Erythroblast (primary cell): ENCODE results near the gene ASIC3.

Experiments
- DNase-seq, 2 experiments: peaks; one replicate each; lab custom pipeline; 2025; lab: John Stamatoyannopoulos, UW
- GATA1 ChIP-seq: IDR thresholded peaks from 2 replicates; pipeline ENCODE4 v1.6.1; 2011; ENCODE audit warnings: low read depth, mild to moderate bottlenecking, control low read depth, low read length, moderate library complexity
- POLR2A ChIP-seq: IDR thresholded peaks from 2 replicates; pipeline ENCODE4 v1.6.1; 2011; ENCODE audit warnings: mild to moderate bottlenecking, low read length

ASIC3 gene

DNA sequence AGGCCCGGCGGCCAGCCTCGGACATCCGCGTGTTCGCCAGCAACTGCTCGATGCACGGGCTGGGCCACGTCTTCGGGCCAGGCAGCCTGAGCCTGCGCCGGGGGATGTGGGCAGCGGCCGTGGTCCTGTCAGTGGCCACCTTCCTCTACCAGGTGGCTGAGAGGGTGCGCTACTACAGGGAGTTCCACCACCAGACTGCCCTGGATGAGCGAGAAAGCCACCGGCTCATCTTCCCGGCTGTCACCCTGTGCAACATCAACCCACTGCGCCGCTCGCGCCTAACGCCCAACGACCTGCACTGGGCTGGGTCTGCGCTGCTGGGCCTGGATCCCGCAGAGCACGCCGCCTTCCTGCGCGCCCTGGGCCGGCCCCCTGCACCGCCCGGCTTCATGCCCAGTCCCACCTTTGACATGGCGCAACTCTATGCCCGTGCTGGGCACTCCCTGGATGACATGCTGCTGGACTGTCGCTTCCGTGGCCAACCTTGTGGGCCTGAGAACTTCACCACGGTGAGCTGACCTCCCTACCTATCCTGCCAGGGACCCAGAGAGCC lies 656 bp downstream of the ASIC3 start:
- TF ChIP-seq GATA1: no peak
- no peak for TF ChIP-seq POLR2A
- DNase-seq: no peak

DNA sequence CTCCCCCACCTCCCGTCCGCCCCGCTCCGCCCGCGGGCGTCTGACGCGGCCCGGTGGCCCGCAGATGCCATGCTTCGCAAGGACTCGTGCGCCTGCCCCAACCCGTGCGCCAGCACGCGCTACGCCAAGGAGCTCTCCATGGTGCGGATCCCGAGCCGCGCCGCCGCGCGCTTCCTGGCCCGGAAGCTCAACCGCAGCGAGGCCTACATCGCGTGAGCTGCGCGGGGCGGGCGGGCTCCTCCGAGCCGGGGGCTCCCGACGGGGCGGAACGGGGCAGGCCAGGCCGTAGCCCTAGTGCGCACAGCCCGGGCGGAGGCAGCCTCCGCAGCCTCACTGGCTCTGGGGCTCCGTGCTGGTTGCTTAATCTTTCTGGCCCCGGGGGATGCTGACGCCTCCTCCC lies 2.8 kb downstream of the ASIC3 start:
- TF ChIP-seq POLR2A (no peak), GATA1 (no peak)
- DNase-seq: peak; percentile 69 to 76

DNA sequence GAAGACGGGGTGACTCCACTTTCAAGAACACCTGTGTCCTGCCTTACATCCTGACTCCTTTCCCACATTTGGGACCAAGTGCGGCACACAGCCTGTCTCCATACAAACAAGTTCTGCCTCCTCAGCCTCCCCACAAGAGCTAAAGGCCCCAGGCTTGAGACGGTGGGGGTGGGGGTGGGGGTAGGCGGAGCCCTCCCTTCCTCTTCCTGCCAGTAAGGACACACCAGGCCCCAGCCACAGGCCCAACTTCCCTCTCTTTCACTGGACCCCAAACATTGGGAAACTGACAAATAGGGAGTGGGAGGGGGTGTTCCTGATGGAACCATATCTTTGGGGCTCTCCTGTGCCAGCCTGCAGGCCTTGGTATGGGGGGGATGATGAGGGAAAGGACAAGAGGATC lies 4.8 kb downstream of the ASIC3 start:
- TF ChIP-seq POLR2A: no peak
- no peak for DNase-seq

DNA sequence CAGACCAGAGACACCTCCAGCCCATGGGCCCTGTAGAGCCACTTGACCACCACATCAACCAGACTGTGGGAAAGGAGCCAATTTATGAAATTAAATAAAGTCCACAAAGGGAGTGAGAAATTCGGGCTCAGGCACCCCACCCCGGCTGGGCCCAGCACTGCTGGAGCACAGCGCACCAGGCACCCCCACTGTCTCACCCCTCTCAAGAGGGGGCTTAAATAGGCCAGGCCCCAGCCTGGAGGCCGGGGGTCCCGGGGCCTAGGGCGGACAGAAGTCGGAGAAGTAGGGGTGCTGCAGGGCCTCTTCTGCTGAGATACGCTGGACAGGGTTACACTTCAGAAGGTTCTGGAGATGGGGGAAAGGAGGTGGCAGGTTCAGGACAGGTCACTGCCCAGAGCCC lies 5.4 kb downstream of the ASIC3 start:
- TF ChIP-seq POLR2A (no peak), GATA1 (no peak)
- DNase-seq: no peak

GRCh38 chr7:151056283-151056665 lies 7.9 kb downstream of the ASIC3 start:
- no peak for TF ChIP-seq POLR2A
- TF ChIP-seq GATA1: no peak
- DNase-seq: no peak

DNA sequence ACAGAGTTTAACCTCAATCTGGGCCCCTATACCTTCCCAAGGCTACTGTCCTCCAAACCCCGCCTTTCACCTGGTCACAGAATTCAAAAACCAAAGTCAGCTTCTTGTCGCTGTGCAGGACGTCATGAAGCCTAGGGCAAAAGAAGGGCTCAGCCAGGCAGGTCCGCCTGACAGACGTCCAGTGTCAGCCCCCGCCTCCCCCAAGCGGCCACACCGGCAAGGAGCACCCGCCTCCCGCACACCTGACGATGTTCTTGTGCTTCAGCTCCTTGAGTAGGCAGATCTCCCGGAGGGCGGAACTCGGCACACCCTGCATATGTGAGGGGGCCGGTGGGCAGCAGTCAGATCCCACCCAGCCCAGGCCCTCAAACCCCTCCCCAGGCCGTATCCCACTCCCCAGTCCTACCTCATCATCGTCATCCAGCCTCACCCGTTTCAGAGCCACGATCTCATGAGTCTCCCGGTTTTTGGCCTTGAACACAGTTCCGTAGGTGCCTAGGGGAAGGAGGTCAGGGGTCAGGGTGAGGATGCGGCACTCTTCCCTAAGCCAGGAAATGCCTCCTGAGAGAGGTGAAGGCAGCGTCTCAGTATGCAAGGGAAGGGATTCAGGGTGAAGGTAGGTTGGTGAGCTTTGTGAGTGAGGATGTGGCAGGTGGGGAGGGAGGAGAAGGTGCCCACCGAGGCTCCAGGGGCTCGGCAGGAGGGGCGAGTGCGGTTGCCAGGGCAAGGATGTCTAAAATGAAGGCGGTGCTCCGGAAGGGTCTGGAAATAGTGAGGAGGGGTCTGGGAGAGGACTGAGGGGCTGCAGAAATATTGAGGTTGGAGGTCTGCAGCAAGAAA lies 8.6 kb downstream of the ASIC3 start:
- TF ChIP-seq GATA1 (no peak), POLR2A (no peak)

GRCh38 chr7:151057506-151057988 lies 9.2 kb downstream of the ASIC3 start, which contains the start of gene CDK5:
Gene CDK5, minus strand, starts transcription at chr7:151057897. Its CDS starts 49 bp downstream, at chr7:151057848.
- no peak for DNase-seq
- no peak for TF ChIP-seq POLR2A
- TF ChIP-seq GATA1: no peak

More for the DNA sequence above, 8.6 kb downstream of the ASIC3 start:
- no peak for DNase-seq

GRCh38 chr7:151057989-151058780 lies 9.9 kb downstream of the ASIC3 start:
- TF ChIP-seq POLR2A: peak; percentile 78
- no peak for TF ChIP-seq GATA1
- DNase-seq: peak; percentile 98 to 99

GRCh38 chr7:151058781-151059366 lies 10.5 kb downstream of the ASIC3 start:
- peak; percentile 50 to 65 for DNase-seq
- TF ChIP-seq GATA1: no peak
- no peak for TF ChIP-seq POLR2A

DNA sequence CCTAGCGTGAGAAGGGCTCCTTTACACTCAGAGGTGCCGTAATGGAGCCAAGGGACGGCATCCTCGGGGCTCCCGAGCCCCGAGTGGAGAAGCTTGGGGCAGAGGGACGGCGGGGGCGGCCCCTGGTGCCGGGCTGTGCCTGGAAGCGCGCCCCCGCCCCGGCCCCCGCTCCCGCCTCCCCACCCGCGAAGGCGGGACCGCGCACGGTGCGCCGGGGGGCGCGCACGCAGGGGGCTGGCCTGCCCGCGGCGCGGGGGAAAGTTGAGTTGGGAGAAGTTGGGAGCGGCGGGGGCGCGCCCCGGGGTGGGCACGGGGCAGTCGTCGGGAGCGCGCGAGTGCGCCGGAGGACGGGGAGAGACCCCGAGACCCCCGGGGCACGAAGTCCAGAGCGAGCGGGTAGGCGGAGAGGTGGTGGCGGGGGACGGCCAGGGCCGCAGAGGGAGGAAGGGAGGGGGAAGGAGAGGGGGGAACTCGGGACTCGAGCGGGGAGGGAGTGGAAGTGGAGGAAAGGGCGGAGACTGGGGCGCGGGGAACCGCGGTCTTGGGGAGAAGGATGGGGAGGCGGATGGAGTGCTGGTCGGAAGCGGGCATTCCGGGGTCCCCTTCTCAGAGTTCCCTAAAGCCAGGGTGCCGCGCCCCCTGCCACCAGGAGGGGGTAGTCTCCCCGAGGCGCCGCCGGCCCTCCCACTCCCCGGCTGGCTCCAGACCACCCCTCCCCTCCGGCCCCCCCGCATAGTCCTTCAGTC lies 11.2 kb downstream of the ASIC3 start, which contains the start of gene SLC4A2:
TSS of gene SLC4A2 (plus strand) at position 223 of the 746 bp plus-strand sequence. CDS start 2,399 bp downstream, outside the sequence.
- TF ChIP-seq POLR2A (peak; percentile 53), GATA1 (no peak)
- peak; percentile 76 to 82 for DNase-seq

- TF ChIP-seq GATA1 (no peak), POLR2A (no peak)
- no peak for DNase-seq
Observed at GRCh38 chr7:151060113-151060415, 11.7 kb downstream of the ASIC3 start.

DNA sequence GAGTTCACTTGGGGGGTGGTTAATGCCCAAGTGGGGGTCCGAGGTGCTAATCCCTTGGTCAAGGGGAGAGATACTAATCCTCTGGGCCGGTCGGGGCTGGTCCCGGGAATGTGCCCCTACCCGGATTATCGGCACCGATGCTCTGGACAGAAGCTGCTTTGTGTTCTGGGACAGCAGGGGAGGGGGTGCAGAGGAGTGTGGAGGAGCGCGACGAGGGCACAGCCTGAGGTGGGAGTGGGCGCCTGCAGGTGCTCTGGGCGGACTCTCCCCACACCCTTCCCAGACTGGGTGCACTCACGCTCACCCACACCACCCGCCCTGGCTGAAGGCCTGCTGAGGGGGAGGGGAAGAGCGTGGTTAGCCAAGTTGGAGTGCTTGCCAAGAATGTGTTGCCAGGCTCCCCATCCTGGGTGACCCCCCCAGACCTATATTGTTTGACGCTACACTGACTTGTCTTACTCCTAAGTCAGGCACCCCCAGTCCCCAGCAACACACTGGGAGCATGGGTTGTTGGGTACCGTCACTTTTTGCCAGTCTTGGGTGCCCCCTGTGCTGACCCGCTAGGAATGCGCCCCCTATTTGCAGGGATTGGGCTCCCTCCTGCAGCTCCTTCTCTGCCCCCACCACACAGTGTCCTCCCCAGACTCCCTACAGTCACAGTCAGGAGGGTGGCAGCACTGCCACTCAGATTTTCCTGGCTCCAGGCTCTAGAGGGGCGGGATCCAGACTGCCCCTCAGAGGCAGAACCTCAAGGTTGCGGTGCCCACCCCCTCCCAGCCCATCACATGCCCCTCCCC lies 12.3 kb downstream of the ASIC3 start:
- no peak for TF ChIP-seq GATA1
- peak; percentile 46 for TF ChIP-seq POLR2A
- DNase-seq: peak; percentile 34 to 38
